K562 (cell line): Measurements from ENCODE around the gene ZNF157.

Source experiments
- EZH2 ChIP-seq: IDR thresholded peaks from 2 replicates; pipeline ENCODE4 v1.6.1; 2012; ENCODE audit warnings: low read depth, mild to moderate bottlenecking, inconsistent platforms, low read length, borderline replicate concordance
- IFI16 ChIP-seq: fragments of 250-450 bp; sonication (Bioruptor Pico); IDR thresholded peaks from 2 replicates; pipeline ENCODE4 v2.1.2; 2022; ENCODE audit warnings: mild to moderate bottlenecking, inconsistent platforms
- MEF2A ChIP-seq: IDR thresholded peaks from 2 replicates; pipeline ENCODE4 v1.6.1; 2011; ENCODE audit warnings: low read depth, mild to moderate bottlenecking, low read length, moderate library complexity; ENCODE audit not compliant: control insufficient read depth
- POLR2A ChIP-seq: fragments of 450-650 bp; conservative IDR thresholded peaks from 2 replicates; pipeline ENCODE4 v1.6.1; 2016
- SP2 ChIP-seq: IDR thresholded peaks from 2 replicates; pipeline ENCODE4 v1.6.1; 2011; ENCODE audit warnings: mild to moderate bottlenecking, low read depth, low read length, moderate library complexity; ENCODE audit not compliant: poor library complexity, severe bottlenecking; ENCODE audit errors: extremely low read depth
- TBL1XR1 ChIP-seq, 2 experiments: IDR thresholded peaks; 2 replicates each; pipeline ENCODE4 v1.6.1; 2012; ENCODE audit warnings: improper control_type of control experiment in 2 of 2, low read length in 2 of 2, mild to moderate bottlenecking in 1 of 2
- TF ChIP-seq, protein P1 (sequence below), 3 experiments: IDR thresholded peaks in 2 of 3; conservative IDR thresholded peaks in 1 of 3; 2 replicates each; pipeline ENCODE4 v1.5.1; 2011 to 2012; ENCODE audit warnings: low read length in 3 of 3, mild to moderate bottlenecking in 3 of 3, control low read depth in 2 of 3, improper control_type of control experiment in 1 of 3, inconsistent platforms in 1 of 3, low read depth in 1 of 3, mixed read lengths in 1 of 3, moderate library complexity in 1 of 3; ENCODE audit not compliant: insufficient read depth in 2 of 3

DNA sequence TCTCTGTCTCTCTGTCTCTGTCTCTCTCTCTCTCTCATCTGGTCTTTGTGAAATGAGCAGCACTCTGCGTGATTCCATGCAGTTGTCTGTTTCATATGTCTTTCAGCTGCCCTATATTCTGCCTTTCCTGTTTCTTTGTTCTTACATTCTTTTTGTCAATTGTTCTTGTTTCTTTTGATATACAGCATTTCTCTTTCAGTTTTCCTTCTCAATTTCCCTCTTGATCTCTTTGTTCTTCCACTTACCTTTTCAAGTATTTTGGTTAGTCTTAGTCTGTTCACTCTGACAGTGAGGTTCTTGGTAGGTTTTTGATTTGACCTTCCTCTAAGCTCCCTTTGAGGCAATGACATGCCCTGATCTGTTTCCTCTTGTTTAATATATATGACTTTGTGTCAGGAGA lies 20.4 kb downstream of the ZNF157 start:
- TF ChIP-seq, protein P1, sequence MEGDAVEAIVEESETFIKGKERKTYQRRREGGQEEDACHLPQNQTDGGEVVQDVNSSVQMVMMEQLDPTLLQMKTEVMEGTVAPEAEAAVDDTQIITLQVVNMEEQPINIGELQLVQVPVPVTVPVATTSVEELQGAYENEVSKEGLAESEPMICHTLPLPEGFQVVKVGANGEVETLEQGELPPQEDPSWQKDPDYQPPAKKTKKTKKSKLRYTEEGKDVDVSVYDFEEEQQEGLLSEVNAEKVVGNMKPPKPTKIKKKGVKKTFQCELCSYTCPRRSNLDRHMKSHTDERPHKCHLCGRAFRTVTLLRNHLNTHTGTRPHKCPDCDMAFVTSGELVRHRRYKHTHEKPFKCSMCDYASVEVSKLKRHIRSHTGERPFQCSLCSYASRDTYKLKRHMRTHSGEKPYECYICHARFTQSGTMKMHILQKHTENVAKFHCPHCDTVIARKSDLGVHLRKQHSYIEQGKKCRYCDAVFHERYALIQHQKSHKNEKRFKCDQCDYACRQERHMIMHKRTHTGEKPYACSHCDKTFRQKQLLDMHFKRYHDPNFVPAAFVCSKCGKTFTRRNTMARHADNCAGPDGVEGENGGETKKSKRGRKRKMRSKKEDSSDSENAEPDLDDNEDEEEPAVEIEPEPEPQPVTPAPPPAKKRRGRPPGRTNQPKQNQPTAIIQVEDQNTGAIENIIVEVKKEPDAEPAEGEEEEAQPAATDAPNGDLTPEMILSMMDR (IDR thresholded peaks at IDR 0.05 in 2 of 3, conservative IDR thresholded peaks at IDR 0.05 in 1 of 3; ENCODE audit: insufficient read depth in 2 of 3, low read depth in 1 of 3, low read length in 3 of 3): no peak
- TF ChIP-seq EZH2: no peak
- no peak for TF ChIP-seq MEF2A
- TF ChIP-seq TBL1XR1 (IDR thresholded peaks at IDR 0.05; ENCODE audit: low read length in 2 of 2): no peak
- TF ChIP-seq POLR2A: no peak
- no peak for TF ChIP-seq SP2
- no peak for TF ChIP-seq IFI16 (CRISPR knock-in tag)
